ENCODE data around the gene IPP. TPM values are rescaled to one million over a fixed set of nuclear protein-coding genes. Genes with fewer than 3 reads are reported as not detected.
"Not testable (repeated sequence)": the region's sequence is repeated elsewhere in the genome, so short reads cannot be mapped to it uniquely, and the experiment has no call there.

IPP gene
- total RNA-seq, 2 experiments from 2014 or later, result 13.4 to 14.3 TPM

GRCh38 chr1:45762291-45762690, 11.8 kb upstream of the IPP start:
- POLR2A ChIA-PET, result no interaction called here
- H3K27me3 Mint-ChIP-seq, result peaks cover 11% of the 10 kb centered on the region
- H3K4me3 Mint-ChIP-seq, result no peak overlapping the region
- DNase-seq, result no peak
- no peaks in the 10 kb centered on the region for H3K9me3 Mint-ChIP-seq
- H3K36me3 Mint-ChIP-seq, result no peaks in the 10 kb centered on the region
- H3K27ac Mint-ChIP-seq, result no peak overlapping the region
- no peak for ATAC-seq (ENCODE audit: low read depth)
- H3K4me1 Mint-ChIP-seq, result no peaks in the 10 kb centered on the region

GRCh38 chr1:45755697-45756096, 5.2 kb upstream of the IPP start:
- peaks cover 8% of the 10 kb centered on the region for H3K36me3 Mint-ChIP-seq
- H3K27ac Mint-ChIP-seq, result no peak overlapping the region
- H3K9me3 Mint-ChIP-seq, result peaks cover 10% of the 10 kb centered on the region
- H3K4me3 Mint-ChIP-seq, result no peak overlapping the region
- DNase-seq, result no peak
- no peak for ATAC-seq (ENCODE audit: low read depth)
- POLR2A ChIA-PET, result no interaction called here
- H3K27me3 Mint-ChIP-seq, result peaks cover 4% of the 10 kb centered on the region
- H3K4me1 Mint-ChIP-seq, result peaks cover 2% of the 10 kb centered on the region

- H3K4me3 Mint-ChIP-seq, result no peak overlapping the region
- peaks cover 10% of the 10 kb centered on the region for H3K9me3 Mint-ChIP-seq
- no peak for DNase-seq
- no peak overlapping the region for H3K27ac Mint-ChIP-seq
- no peak for ATAC-seq (ENCODE audit: low read depth)
- peaks cover 6% of the 10 kb centered on the region for H3K4me1 Mint-ChIP-seq
- peaks cover 8% of the 10 kb centered on the region for H3K36me3 Mint-ChIP-seq
- no peaks in the 10 kb centered on the region for H3K27me3 Mint-ChIP-seq
- POLR2A ChIA-PET, result no interaction called here
Measured at GRCh38 chr1:45753248-45754037, 3.0 kb upstream of the IPP start.

GRCh38 chr1:45752441-45753052, 2.1 kb upstream of the IPP start:
- DNase-seq (no peak), ATAC-seq (ENCODE audit: low read depth) (no peak)
- H3K36me3 Mint-ChIP-seq, result peaks cover 8% of the 10 kb centered on the region
- no peak overlapping the region for H3K27ac Mint-ChIP-seq
- H3K4me3 Mint-ChIP-seq, result no peak overlapping the region
- POLR2A ChIA-PET, result interaction anchor here (1.2 kb wide), 1 partner anchor 64 kb away, joined by 5 read pairs; the partner anchor contains the start of gene TMEM69
- no peaks in the 10 kb centered on the region for H3K27me3 Mint-ChIP-seq
- peaks cover 6% of the 10 kb centered on the region for H3K4me1 Mint-ChIP-seq
- peaks cover 10% of the 10 kb centered on the region for H3K9me3 Mint-ChIP-seq

- Mint-ChIP-seq H3K9me3 (peaks cover 10% of the 10 kb centered on the region), H3K4me3 (peak overlapping the region; percentile 28), H3K36me3 (peaks cover 8% of the 10 kb centered on the region), H3K27me3 (no peaks in the 10 kb centered on the region), H3K27ac (no peak overlapping the region), H3K4me1 (peaks cover 6% of the 10 kb centered on the region)
- POLR2A ChIA-PET, result interaction anchor here (1.2 kb wide), 1 partner anchor 64 kb away, joined by 5 read pairs; the partner anchor contains the start of gene TMEM69
- no peak for ATAC-seq (ENCODE audit: low read depth)
- DNase-seq, result no peak
Measured at GRCh38 chr1:45752014-45752413, 1.6 kb upstream of the IPP start.

GRCh38 chr1:45751039-45751838, 786 bp upstream of the IPP start:
- DNase-seq; H3K4me1 Mint-ChIP-seq; H3K36me3 Mint-ChIP-seq; ATAC-seq (ENCODE audit: low read depth); H3K27me3 Mint-ChIP-seq: not testable (repeated sequence)
- Mint-ChIP-seq H3K27ac (peak overlapping the region; percentile 99), H3K4me3 (peak overlapping the region; percentile 96), H3K9me3 (peaks cover 10% of the 10 kb centered on the region)
- POLR2A ChIA-PET, result interaction anchor here (0.6 to 1.7 kb wide), 3 partner anchors 63 to 231 kb away, joined by 3 to 10 read pairs (median 5); partner anchors contain the start of genes GPBP1L1 and TMEM69

- H3K27ac Mint-ChIP-seq, result no peak overlapping the region
- DNase-seq (no peak), ATAC-seq (ENCODE audit: low read depth) (no peak)
- POLR2A ChIA-PET, result no interaction called here
- H3K27me3 Mint-ChIP-seq, result no peaks in the 10 kb centered on the region
- H3K4me1 Mint-ChIP-seq, result peaks cover 7% of the 10 kb centered on the region
- no peak overlapping the region for H3K4me3 Mint-ChIP-seq
- no peaks in the 10 kb centered on the region for H3K9me3 Mint-ChIP-seq
- H3K36me3 Mint-ChIP-seq, result peaks cover 3% of the 10 kb centered on the region
Measured at GRCh38 chr1:45746922-45747321, 3.5 kb downstream of the IPP start.

GRCh38 chr1:45739641-45740156, 10.8 kb downstream of the IPP start:
- POLR2A ChIA-PET; H3K9me3 Mint-ChIP-seq; DNase-seq; H3K36me3 Mint-ChIP-seq; ATAC-seq (ENCODE audit: low read depth); H3K27ac Mint-ChIP-seq; H3K27me3 Mint-ChIP-seq; H3K4me3 Mint-ChIP-seq; H3K4me1 Mint-ChIP-seq: not testable (repeated sequence)

GRCh38 chr1:45739137-45739536, 11.3 kb downstream of the IPP start:
- peaks cover 9% of the 10 kb centered on the region for H3K36me3 Mint-ChIP-seq
- ATAC-seq (ENCODE audit: low read depth), result no peak
- H3K4me3 Mint-ChIP-seq, result no peak overlapping the region
- no peaks in the 10 kb centered on the region for H3K27me3 Mint-ChIP-seq
- no peaks in the 10 kb centered on the region for H3K4me1 Mint-ChIP-seq
- POLR2A ChIA-PET, result no interaction called here
- DNase-seq, result no peak
- H3K27ac Mint-ChIP-seq, result no peak overlapping the region
- no peaks in the 10 kb centered on the region for H3K9me3 Mint-ChIP-seq

- Mint-ChIP-seq H3K27me3 (no peaks in the 10 kb centered on the region), H3K36me3 (peaks cover 2% of the 10 kb centered on the region), H3K4me1 (peaks cover 6% of the 10 kb centered on the region), H3K27ac (no peak overlapping the region), H3K4me3 (no peak overlapping the region), H3K9me3 (no peaks in the 10 kb centered on the region)
- POLR2A ChIA-PET, result no interaction called here
- DNase-seq (no peak), ATAC-seq (ENCODE audit: low read depth) (no peak)
Measured at GRCh38 chr1:45730780-45731319, 19.6 kb downstream of the IPP start.

GRCh38 chr1:45730075-45730779, 20.2 kb downstream of the IPP start:
- H3K4me3 Mint-ChIP-seq, result no peak overlapping the region
- H3K4me1 Mint-ChIP-seq, result peaks cover 6% of the 10 kb centered on the region
- no peak overlapping the region for H3K27ac Mint-ChIP-seq
- no peaks in the 10 kb centered on the region for H3K27me3 Mint-ChIP-seq
- no peaks in the 10 kb centered on the region for H3K9me3 Mint-ChIP-seq
- ATAC-seq (ENCODE audit: low read depth) (no peak), DNase-seq (no peak)
- POLR2A ChIA-PET, result no interaction called here
- peaks cover 2% of the 10 kb centered on the region for H3K36me3 Mint-ChIP-seq

GRCh38 chr1:45726007-45726406, 24.4 kb downstream of the IPP start:
- H3K27me3 Mint-ChIP-seq; H3K9me3 Mint-ChIP-seq; H3K36me3 Mint-ChIP-seq; ATAC-seq (ENCODE audit: low read depth); DNase-seq; H3K4me1 Mint-ChIP-seq; POLR2A ChIA-PET; H3K4me3 Mint-ChIP-seq; H3K27ac Mint-ChIP-seq: not testable (repeated sequence)
